Stimulated activated CD4-positive, alpha-beta T cell treated with anti-CD3 and anti-CD28 coated beads, Interleukin-2, amount 100 ng/mL, for 24 hours (primary cell): ENCODE data around the gene TEAD1.
A peak's percentile ranks its signal among the peaks of the same experiment; 100 is the strongest.
"Not testable (repeated sequence)": the region's sequence is repeated elsewhere in the genome, so short reads cannot be mapped to it uniquely, and the experiment has no call there.

Experiments
- DNase-seq, 2 donors: peaks; one replicate each; pipeline ENCODE4 v3.0.0-alpha.2; 2020

TEAD1 gene

GRCh38 chr11:12871241-12871640, 197.0 kb downstream of the TEAD1 start:
- DNase-seq = no peak

- DNase-seq = no peak
Measured at GRCh38 chr11:12871788-12872321, 197.6 kb downstream of the TEAD1 start.

- no peak for DNase-seq
Measured at GRCh38 chr11:12876340-12876739, 202.1 kb downstream of the TEAD1 start.

- no peak for DNase-seq
Measured at GRCh38 chr11:12876988-12877387, 202.8 kb downstream of the TEAD1 start.

- DNase-seq = not testable (repeated sequence)
Measured at GRCh38 chr11:12877508-12877907, 203.3 kb downstream of the TEAD1 start.

GRCh38 chr11:12880327-12880726, 206.1 kb downstream of the TEAD1 start:
- DNase-seq = no peak

GRCh38 chr11:12882670-12883069, 208.4 kb downstream of the TEAD1 start:
- no peak for DNase-seq

GRCh38 chr11:12884751-12885318, 210.6 kb downstream of the TEAD1 start:
- DNase-seq = no peak

GRCh38 chr11:12885717-12886239, 211.6 kb downstream of the TEAD1 start:
- DNase-seq = no peak

GRCh38 chr11:12886508-12886907, 212.3 kb downstream of the TEAD1 start:
- DNase-seq = no peak

GRCh38 chr11:12888525-12889158, 214.4 kb downstream of the TEAD1 start:
- DNase-seq = peak; percentile 75 to 80

GRCh38 chr11:12889243-12889642, 215.0 kb downstream of the TEAD1 start:
- DNase-seq = no peak

GRCh38 chr11:12890476-12890875, 216.3 kb downstream of the TEAD1 start:
- no peak for DNase-seq

GRCh38 chr11:12893787-12894672, 219.8 kb downstream of the TEAD1 start:
- peak; percentile 48 to 74 for DNase-seq

- no peak for DNase-seq
Measured at GRCh38 chr11:12897390-12897789, 223.2 kb downstream of the TEAD1 start.

- no peak for DNase-seq
Measured at GRCh38 chr11:12897867-12898266, 223.6 kb downstream of the TEAD1 start.

GRCh38 chr11:12900496-12900895, 226.3 kb downstream of the TEAD1 start:
- DNase-seq = no peak

GRCh38 chr11:12901272-12901671, 227.1 kb downstream of the TEAD1 start:
- DNase-seq = no peak

GRCh38 chr11:12901874-12902481, 227.8 kb downstream of the TEAD1 start:
- no peak for DNase-seq

- DNase-seq = no peak
Measured at GRCh38 chr11:12902791-12903486, 228.7 kb downstream of the TEAD1 start.

GRCh38 chr11:12905435-12905834, 231.2 kb downstream of the TEAD1 start:
- no peak for DNase-seq

GRCh38 chr11:12906501-12906900, 232.3 kb downstream of the TEAD1 start:
- no peak for DNase-seq
